ENCODE results near the gene AGAP1.

DNA sequence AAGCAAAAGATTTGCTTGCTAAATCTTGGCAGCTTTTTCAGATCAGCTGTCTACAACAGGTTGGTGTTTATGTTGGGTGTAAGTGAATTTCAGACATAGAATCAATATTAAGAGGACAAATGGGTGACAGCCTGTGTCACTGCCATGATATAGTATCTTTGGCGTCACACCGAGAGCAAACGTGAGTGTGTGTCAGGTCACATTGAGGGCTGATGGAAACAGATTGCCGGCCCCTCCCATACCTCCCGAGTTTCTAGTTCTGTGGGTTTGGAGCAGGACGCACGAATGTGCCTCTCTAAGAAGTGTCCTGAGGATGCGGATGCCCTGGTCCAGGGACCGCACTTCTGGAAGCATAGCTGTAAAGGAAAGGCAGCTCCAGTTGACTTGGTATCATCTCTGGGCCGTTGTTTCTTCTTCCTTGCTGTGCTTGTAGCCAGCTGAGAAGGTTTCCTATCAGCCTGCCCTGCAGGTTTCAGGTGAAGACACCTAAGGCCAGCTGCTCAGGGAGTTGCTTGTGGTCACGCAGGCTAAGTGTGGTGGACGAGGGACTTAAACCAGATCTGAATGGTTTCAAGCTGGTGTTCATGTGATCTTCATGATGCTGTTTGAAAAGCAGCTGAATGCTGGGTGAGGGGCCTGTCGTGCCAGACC, 6.4 kb downstream of the AGAP1 start:
- TF ChIP-seq, protein P1, sequence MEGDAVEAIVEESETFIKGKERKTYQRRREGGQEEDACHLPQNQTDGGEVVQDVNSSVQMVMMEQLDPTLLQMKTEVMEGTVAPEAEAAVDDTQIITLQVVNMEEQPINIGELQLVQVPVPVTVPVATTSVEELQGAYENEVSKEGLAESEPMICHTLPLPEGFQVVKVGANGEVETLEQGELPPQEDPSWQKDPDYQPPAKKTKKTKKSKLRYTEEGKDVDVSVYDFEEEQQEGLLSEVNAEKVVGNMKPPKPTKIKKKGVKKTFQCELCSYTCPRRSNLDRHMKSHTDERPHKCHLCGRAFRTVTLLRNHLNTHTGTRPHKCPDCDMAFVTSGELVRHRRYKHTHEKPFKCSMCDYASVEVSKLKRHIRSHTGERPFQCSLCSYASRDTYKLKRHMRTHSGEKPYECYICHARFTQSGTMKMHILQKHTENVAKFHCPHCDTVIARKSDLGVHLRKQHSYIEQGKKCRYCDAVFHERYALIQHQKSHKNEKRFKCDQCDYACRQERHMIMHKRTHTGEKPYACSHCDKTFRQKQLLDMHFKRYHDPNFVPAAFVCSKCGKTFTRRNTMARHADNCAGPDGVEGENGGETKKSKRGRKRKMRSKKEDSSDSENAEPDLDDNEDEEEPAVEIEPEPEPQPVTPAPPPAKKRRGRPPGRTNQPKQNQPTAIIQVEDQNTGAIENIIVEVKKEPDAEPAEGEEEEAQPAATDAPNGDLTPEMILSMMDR (IDR thresholded peaks at IDR 0.05): no peak
- no peak for TF ChIP-seq POLR2A (IDR thresholded peaks at IDR 0.05)
